Measurements from ENCODE around the gene LAP3. TPM values are rescaled to one million over a fixed set of nuclear protein-coding genes. Genes with fewer than 3 reads are reported as not detected.
"Not testable (repeated sequence)": the region's sequence is repeated elsewhere in the genome, so short reads cannot be mapped to it uniquely, and the experiment has no call there.

LAP3 gene
- total and polyA plus RNA-seq, 4 experiments from 2014 or later = 25.6 to 71.3 (median 35.1) TPM

DNA sequence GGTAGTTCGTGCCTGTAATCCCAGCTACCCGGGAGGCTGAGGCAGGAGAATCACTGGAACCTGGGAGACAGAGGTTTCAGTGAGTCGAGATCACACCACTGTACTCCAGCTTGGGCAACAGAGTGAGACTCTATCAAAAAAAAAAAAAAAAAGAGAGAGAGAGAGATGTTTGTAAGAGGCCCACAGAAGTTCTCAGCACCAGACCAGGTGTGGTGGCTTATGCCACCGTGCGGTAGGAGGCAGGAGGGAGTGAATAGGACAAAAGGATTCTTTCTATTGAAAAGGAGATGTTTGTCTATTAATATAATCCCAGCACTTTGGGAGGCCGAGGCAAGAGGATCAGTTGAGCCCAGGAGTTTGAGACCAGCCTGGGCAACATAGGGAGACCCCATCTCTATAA, 39.9 kb upstream of the LAP3 start:
- H3K36me3 Mint-ChIP-seq; H3K4me1 ChIP-seq (ENCODE audit: insufficient read depth, low read length); intact Hi-C loops (cut with micrococcal nuclease); CTCF ChIA-PET (ENCODE audit: partially characterized antibody); DNase-seq; H3K36me3 ChIP-seq (ENCODE audit: insufficient read depth, low read length); H3K4me3 Mint-ChIP-seq; H3K4me3 ChIP-seq (ENCODE audit: low read length in 2 of 2); H3K27ac ChIP-seq (ENCODE audit: low read depth, low read length); H3K27me3 Mint-ChIP-seq; H3K9me3 ChIP-seq (ENCODE audit: control insufficient read depth in 1 of 2, low read length in 2 of 2); H3K27me3 ChIP-seq (ENCODE audit: insufficient read depth, low read length); H3K4me1 Mint-ChIP-seq; POLR2A ChIA-PET (ENCODE audit: partially characterized antibody); H3K27ac Mint-ChIP-seq; H3K9me3 Mint-ChIP-seq: not testable (repeated sequence)

- Mint-ChIP-seq H3K36me3 (no peaks in the 10 kb centered on the region), H3K4me3 (no peak overlapping the region), H3K4me1 (peaks cover 0 to 5% (median 1%) of the 10 kb centered on the region in 4 donors), H3K9me3 (peaks cover 0 to 1% (median 0%) of the 10 kb centered on the region in 8 donors), H3K27me3 (peaks cover 3 to 12% of the 10 kb centered on the region in 2 donors), H3K27ac (no peak overlapping the region)
- no peaks in the 10 kb centered on the region for H3K4me1 ChIP-seq (ENCODE audit: insufficient read depth, low read length)
- CTCF ChIA-PET (ENCODE audit: partially characterized antibody) = interaction anchor here (9.2 kb wide), 1 partner anchor 91 kb away, joined by 148 read pairs; no protein-coding TSS in a partner anchor
- no peak for DNase-seq
- POLR2A ChIA-PET (ENCODE audit: partially characterized antibody) = no interaction called here
- H3K9me3 ChIP-seq (ENCODE audit: control insufficient read depth in 1 of 2, low read length in 2 of 2) = no peaks in the 10 kb centered on the region
- no peaks in the 10 kb centered on the region for H3K27me3 ChIP-seq (ENCODE audit: insufficient read depth, low read length)
- no peaks in the 10 kb centered on the region for H3K36me3 ChIP-seq (ENCODE audit: insufficient read depth, low read length)
- H3K4me3 ChIP-seq (ENCODE audit: low read length in 2 of 2) = no peak overlapping the region
- intact Hi-C loops (cut with micrococcal nuclease) = no loop called here
- no peak overlapping the region for H3K27ac ChIP-seq (ENCODE audit: low read depth, low read length)
These were observed 32.8 kb upstream of the LAP3 start for GRCh38 chr4:17544205-17544604.

GRCh38 chr4:17544831-17545234, 32.2 kb upstream of the LAP3 start:
- Histone ChIP-seq H3K36me3 (ENCODE audit: insufficient read depth, low read length) (no peaks in the 10 kb centered on the region), H3K27ac (ENCODE audit: low read depth, low read length) (no peak overlapping the region), H3K27me3 (ENCODE audit: insufficient read depth, low read length) (no peaks in the 10 kb centered on the region), H3K9me3 (ENCODE audit: control insufficient read depth in 1 of 2, low read length in 2 of 2) (no peaks in the 10 kb centered on the region), H3K4me1 (ENCODE audit: insufficient read depth, low read length) (no peaks in the 10 kb centered on the region), H3K4me3 (ENCODE audit: low read length in 2 of 2) (no peak overlapping the region)
- Mint-ChIP-seq H3K27me3 (peaks cover 3 to 12% of the 10 kb centered on the region in 2 donors), H3K9me3 (peaks cover 0 to 1% (median 0%) of the 10 kb centered on the region in 8 donors), H3K36me3 (no peaks in the 10 kb centered on the region), H3K4me3 (no peak overlapping the region), H3K4me1 (peaks cover 0 to 6% (median 1%) of the 10 kb centered on the region in 4 donors), H3K27ac (no peak overlapping the region)
- DNase-seq = no peak
- ChIA-PET CTCF (ENCODE audit: partially characterized antibody) (interaction anchor here (9.2 kb wide), 1 partner anchor 90 kb away, joined by 148 read pairs; no protein-coding TSS in a partner anchor), POLR2A (ENCODE audit: partially characterized antibody) (no interaction called here)
- intact Hi-C loops (cut with micrococcal nuclease) = no loop called here

- no peaks in the 10 kb centered on the region for H3K27me3 ChIP-seq (ENCODE audit: insufficient read depth, low read length)
- Mint-ChIP-seq H3K36me3 (no peaks in the 10 kb centered on the region), H3K4me1 (peaks cover 0 to 6% (median 1%) of the 10 kb centered on the region in 4 donors), H3K4me3 (no peak overlapping the region), H3K9me3 (no peaks in the 10 kb centered on the region), H3K27ac (no peak overlapping the region), H3K27me3 (peaks cover 1 to 10% of the 10 kb centered on the region in 2 donors)
- intact Hi-C loops (cut with micrococcal nuclease) = no loop called here
- H3K4me1 ChIP-seq (ENCODE audit: insufficient read depth, low read length) = no peaks in the 10 kb centered on the region
- H3K36me3 ChIP-seq (ENCODE audit: insufficient read depth, low read length) = no peaks in the 10 kb centered on the region
- POLR2A ChIA-PET (ENCODE audit: partially characterized antibody) = no interaction called here
- CTCF ChIA-PET (ENCODE audit: partially characterized antibody) = interaction anchor here (9.2 kb wide), 1 partner anchor 90 kb away, joined by 148 read pairs; no protein-coding TSS in a partner anchor
- H3K27ac ChIP-seq (ENCODE audit: low read depth, low read length) = no peak overlapping the region
- no peak overlapping the region for H3K4me3 ChIP-seq (ENCODE audit: low read length in 2 of 2)
- H3K9me3 ChIP-seq (ENCODE audit: control insufficient read depth in 1 of 2, low read length in 2 of 2) = no peaks in the 10 kb centered on the region
- DNase-seq = no peak
These were observed 31.4 kb upstream of the LAP3 start for GRCh38 chr4:17545374-17546140.

GRCh38 chr4:17546222-17546621, 30.8 kb upstream of the LAP3 start:
- no peak for DNase-seq
- ChIA-PET POLR2A (ENCODE audit: partially characterized antibody) (no interaction called here), CTCF (ENCODE audit: partially characterized antibody) (interaction anchor here (4.7 to 9.2 kb wide), 2 partner anchors 89 to 1047 kb away, joined by 53 to 148 read pairs; no protein-coding TSS in a partner anchor)
- Mint-ChIP-seq H3K9me3 (no peaks in the 10 kb centered on the region), H3K4me1 (peaks cover 0 to 6% (median 1%) of the 10 kb centered on the region in 4 donors), H3K36me3 (no peaks in the 10 kb centered on the region), H3K4me3 (no peak overlapping the region), H3K27ac (peak overlapping the region in 1 of 7 donors; percentile 30), H3K27me3 (peaks cover 1 to 10% of the 10 kb centered on the region in 2 donors)
- no peaks in the 10 kb centered on the region for H3K27me3 ChIP-seq (ENCODE audit: insufficient read depth, low read length)
- intact Hi-C loops (cut with micrococcal nuclease) = no loop called here
- no peaks in the 10 kb centered on the region for H3K9me3 ChIP-seq (ENCODE audit: control insufficient read depth in 1 of 2, low read length in 2 of 2)
- H3K4me1 ChIP-seq (ENCODE audit: insufficient read depth, low read length) = no peaks in the 10 kb centered on the region
- no peak overlapping the region for H3K27ac ChIP-seq (ENCODE audit: low read depth, low read length)
- H3K4me3 ChIP-seq (ENCODE audit: low read length in 2 of 2) = no peak overlapping the region
- no peaks in the 10 kb centered on the region for H3K36me3 ChIP-seq (ENCODE audit: insufficient read depth, low read length)

GRCh38 chr4:17546678-17547077, 30.3 kb upstream of the LAP3 start:
- H3K4me1 ChIP-seq (ENCODE audit: insufficient read depth, low read length) = no peaks in the 10 kb centered on the region
- H3K36me3 ChIP-seq (ENCODE audit: insufficient read depth, low read length) = no peaks in the 10 kb centered on the region
- Mint-ChIP-seq H3K36me3 (no peaks in the 10 kb centered on the region), H3K27me3 (peaks cover 1 to 10% of the 10 kb centered on the region in 2 donors), H3K4me3 (no peak overlapping the region), H3K9me3 (no peaks in the 10 kb centered on the region), H3K27ac (no peak overlapping the region), H3K4me1 (peaks cover 0 to 6% (median 1%) of the 10 kb centered on the region in 4 donors)
- CTCF ChIA-PET (ENCODE audit: partially characterized antibody) = interaction anchor here (4.6 to 9.2 kb wide), 3 partner anchors 89 to 1046 kb away, joined by 53 to 148 read pairs (median 57); partner anchors contain the start of genes DCAF16 and NCAPG
- DNase-seq = no peak
- H3K27ac ChIP-seq (ENCODE audit: low read depth, low read length) = no peak overlapping the region
- no peaks in the 10 kb centered on the region for H3K27me3 ChIP-seq (ENCODE audit: insufficient read depth, low read length)
- intact Hi-C loops (cut with micrococcal nuclease) = no loop called here
- H3K4me3 ChIP-seq (ENCODE audit: low read length in 2 of 2) = no peak overlapping the region
- POLR2A ChIA-PET (ENCODE audit: partially characterized antibody) = no interaction called here
- no peaks in the 10 kb centered on the region for H3K9me3 ChIP-seq (ENCODE audit: control insufficient read depth in 1 of 2, low read length in 2 of 2)

GRCh38 chr4:17550549-17550948, 26.4 kb upstream of the LAP3 start:
- Histone ChIP-seq H3K36me3 (ENCODE audit: insufficient read depth, low read length) (no peaks in the 10 kb centered on the region), H3K27ac (ENCODE audit: low read depth, low read length) (no peak overlapping the region), H3K4me1 (ENCODE audit: insufficient read depth, low read length) (no peaks in the 10 kb centered on the region), H3K4me3 (ENCODE audit: low read length in 2 of 2) (no peak overlapping the region), H3K27me3 (ENCODE audit: insufficient read depth, low read length) (no peaks in the 10 kb centered on the region), H3K9me3 (ENCODE audit: control insufficient read depth in 1 of 2, low read length in 2 of 2) (no peaks in the 10 kb centered on the region)
- ChIA-PET CTCF (ENCODE audit: partially characterized antibody) (interaction anchor here (0.9 to 9.2 kb wide), 4 partner anchors 11 to 1043 kb away, joined by 4 to 148 read pairs (median 55); partner anchors contain the start of genes DCAF16 and NCAPG), POLR2A (ENCODE audit: partially characterized antibody) (interaction anchor here (0.6 kb wide), 1 partner anchor 1044 kb away, joined by 3 read pairs; no protein-coding TSS in a partner anchor)
- peaks cover 0 to 6% (median 2%) of the 10 kb centered on the region in 4 donors for H3K4me1 Mint-ChIP-seq
- no peak overlapping the region for H3K27ac Mint-ChIP-seq
- intact Hi-C loops (cut with micrococcal nuclease) = no loop called here
- DNase-seq = no peak
- H3K36me3 Mint-ChIP-seq = no peaks in the 10 kb centered on the region
- no peaks in the 10 kb centered on the region for H3K9me3 Mint-ChIP-seq
- peaks cover 5 to 13% of the 10 kb centered on the region in 2 donors for H3K27me3 Mint-ChIP-seq
- no peak overlapping the region for H3K4me3 Mint-ChIP-seq
